GM12878 (cell line): Measurements from ENCODE around the gene RIMS3. TPM values are rescaled to one million over a fixed set of nuclear protein-coding genes. Genes with fewer than 3 reads are reported as not detected.

Source experiments
- ATAC-seq: fragments of 200-7000 bp; cut with Tn5 transposase; 3 replicates; pipeline ENCODE4 v1.9.1; 2020; ENCODE audit warnings: mild to moderate bottlenecking, moderate library complexity
- BruUV-seq: library from RNA; stranded (reverse); fragments of 400-500 nt; replicated peaks from 2 replicates; lab custom pipeline; 2021; lab: Mats Ljungman, UMichigan
- CTCF ChIA-PET: fragments of 300-600 bp; sonication (Branson Sonifier 250); formaldehyde crosslinking; extraction: SDS; loops from one replicate; lab custom pipeline; 2021; ENCODE audit warnings: inconsistent platforms; lab: Yijun Ruan, JAX
- POLR2A ChIA-PET: fragments of 350-600 bp; formaldehyde crosslinking; extraction: SDS; loops from one replicate; lab custom pipeline; 2021; ENCODE audit warnings: inconsistent platforms; lab: Charles Lee
- RAD21 ChIA-PET: fragments of 300-600 bp; sonication (Branson Sonifier 250); formaldehyde crosslinking; loops from one replicate; lab custom pipeline; 2023; ENCODE audit warnings: antibody characterized with exemption; ENCODE audit not compliant: unreplicated experiment; lab: Charles Lee
- SMC1A ChIA-PET: fragments of 300-600 bp; sonication (Branson Sonifier 250); formaldehyde crosslinking; loops from one replicate; lab custom pipeline; 2023; ENCODE audit not compliant: unreplicated experiment, uncharacterized antibody; lab: Charles Lee
- DNase-seq: peaks from one replicate; pipeline ENCODE4 v3.0.0-alpha.2; 2011; ENCODE audit warnings: low read depth, low spot score
- FAIRE-seq: peaks from 3 replicates; lab custom pipeline; 2011; peaks lifted over from hg19 to GRCh38; lab: Jason Lieb, UNC
- H2AFZ ChIP-seq: 2 replicates; pipeline ENCODE4 v1.6.0; 2011; ENCODE audit warnings: low read depth, low read length, control low read depth; ENCODE audit not compliant: control insufficient read depth
- H3K27ac ChIP-seq: 2 replicates; pipeline ENCODE4 v1.5.1; 2011; ENCODE audit warnings: control low read depth; ENCODE audit not compliant: control insufficient read depth, insufficient read depth
- H3K27me3 ChIP-seq, 2 experiments: replicated peaks in 1 of 2; 2 replicates each; pipeline versions ENCODE4 v1.6.0 to v1.6.1; 2011; ENCODE audit warnings: low read length in 1 of 2; ENCODE audit not compliant: control insufficient read depth in 2 of 2, insufficient read depth in 2 of 2
- H3K36me3 ChIP-seq, 2 experiments: 2 replicates each; pipeline ENCODE4 v1.5.1; 2011; ENCODE audit warnings: low read length in 1 of 2; ENCODE audit not compliant: control insufficient read depth in 2 of 2, insufficient read depth in 2 of 2
- H3K4me1 ChIP-seq: 2 replicates; pipeline ENCODE4 v1.6.1; 2011; ENCODE audit warnings: mild to moderate bottlenecking, low read length, moderate library complexity, mixed read lengths; ENCODE audit not compliant: control insufficient read depth, insufficient read depth
- H3K4me2 ChIP-seq: 2 replicates; pipeline ENCODE4 v1.6.0; 2011; ENCODE audit warnings: control low read depth; ENCODE audit not compliant: control insufficient read depth, insufficient read depth
- H3K4me3 ChIP-seq: fragments of 200-600 bp; sonication (generic); 2 replicates; pipeline ENCODE4 v1.5.1; 2016
- H3K79me2 ChIP-seq: 2 replicates; pipeline ENCODE4 v1.6.0; 2011; ENCODE audit warnings: low read length; ENCODE audit not compliant: control insufficient read depth, insufficient read depth
- H3K9ac ChIP-seq: 2 replicates; pipeline ENCODE4 v1.8.0; 2011; ENCODE audit warnings: low read length, control low read depth, mixed read lengths; ENCODE audit not compliant: control insufficient read depth, insufficient read depth
- H3K9me3 ChIP-seq: replicated peaks from 3 replicates; pipeline ENCODE4 v1.5.1; 2011; ENCODE audit warnings: mild to moderate bottlenecking, low read length; ENCODE audit not compliant: control insufficient read depth, insufficient read depth
- H4K20me1 ChIP-seq: 2 replicates; pipeline ENCODE4 v1.6.0; 2011; ENCODE audit not compliant: control insufficient read depth, insufficient read depth
- BHLHE40 ChIP-seq, 2 experiments: fragments of 450-650 bp in 1 of 2; IDR thresholded peaks; 2 replicates each; pipeline ENCODE4 v1.6.1; 2011 to 2017; ENCODE audit warnings: low read depth in 2 of 2, borderline replicate concordance in 1 of 2, improper control_type of control experiment in 1 of 2, low read length in 1 of 2, mild to moderate bottlenecking in 1 of 2
- FOS ChIP-seq: IDR thresholded peaks from 3 replicates; pipeline ENCODE4 v1.6.1; 2011; ENCODE audit warnings: borderline replicate concordance; ENCODE audit not compliant: insufficient read length; ENCODE audit errors: extremely low read depth
- HDAC6 ChIP-seq: fragments of 200-600 bp; sonication (generic); IDR thresholded peaks from one replicate; pipeline ENCODE4 v1.8.0; 2017; ENCODE audit warnings: antibody characterized with exemption; ENCODE audit not compliant: unreplicated experiment
- LARP7 ChIP-seq: fragments of 450-650 bp; IDR thresholded peaks from 2 replicates; pipeline ENCODE4 v1.6.1; 2017; ENCODE audit warnings: mild to moderate bottlenecking
- NRF1 ChIP-seq: conservative IDR thresholded peaks from 2 replicates; pipeline ENCODE4 v1.6.1; 2011; ENCODE audit warnings: mild to moderate bottlenecking, low read depth, low read length, improper control_type of control experiment
- STAT3 ChIP-seq: IDR thresholded peaks from 2 replicates; pipeline ENCODE4 v1.6.1; 2011; ENCODE audit warnings: low read depth, low read length, improper control_type of control experiment
- ZNF217 ChIP-seq: fragments of 450-650 bp; IDR thresholded peaks from 2 replicates; pipeline ENCODE4 v1.6.1; 2017; ENCODE audit warnings: antibody characterized with exemption, mild to moderate bottlenecking
- WGBS: methylation state at CpG from one replicate; pipeline ENCODE4 v1.1.6; 2016; ENCODE audit warnings: low lambda C conversion rate; ENCODE audit not compliant: insufficient replicate concordance, insufficient coverage; ENCODE audit errors: missing lambda C conversion rate; 5-methylcytosine and 5-hydroxymethylcytosine counted together
- in situ Hi-C: fragments of 300-500 bp; cut with MboI; formaldehyde crosslinking; loops from 9 replicates; pipeline ENCODE4 v1.14.3; 2018; ENCODE audit warnings: mixed read lengths
- intact Hi-C: fragments of 100-400 bp; cut with micrococcal nuclease; formaldehyde crosslinking; loops from one replicate; pipeline ENCODE4 v1.14.2; 2022; ENCODE audit not compliant: unreplicated experiment
- polyA plus RNA-seq, 11 experiments: library from polyadenylated mRNA; depleted of rRNA in 4 of 11; unstranded in 6 of 11; stranded (reverse) in 5 of 11; fragments of >200 nt; fragmentation: Nextera tagmentation in 4 of 11; fragmentation: Illumina TruSeq in 1 of 11; extraction: Ambion mirVana in 4 of 11; extraction: Trizol in 1 of 11; gene quantifications; 1 replicate in 1 of 11; 2 replicates in 10 of 11; pipeline versions ENCODE4 v1.2.1 to v1.2.3, GENCODE V29; 2011 to 2016; ENCODE audit warnings: inconsistent platforms in 2 of 11, missing spikeins in 2 of 11, low read depth in 1 of 11
- total RNA-seq, 4 experiments: library from RNA; depleted of rRNA in 3 of 4; stranded (reverse); fragments of >200 nt in 3 of 4; fragmentation: Illumina TruSeq in 1 of 4; extraction: Trizol in 1 of 4; gene quantifications; 2 replicates each; pipeline versions ENCODE4 v1.2.1 to v1.2.3, GENCODE V29; 2013 to 2021
- TF ChIP-seq, protein P1 (sequence below): IDR thresholded peaks from 2 replicates; pipeline ENCODE4 v1.6.1; 2011; ENCODE audit warnings: borderline replicate concordance, low read depth, mild to moderate bottlenecking, moderate library complexity, mixed read lengths, low read length; ENCODE audit not compliant: insufficient read depth; ENCODE audit errors: extremely low read length

Gene RIMS3
- total and polyA plus RNA-seq, 10 of the 15 experiments (the other 5 are each of a cell fraction or from before 2014, with no cell fraction given) = 0.02 to 4.7 (median 0.39) TPM

GRCh38 chr1:40620586-40621210 lies 44.8 kb downstream of the RIMS3 start:
- Histone ChIP-seq H3K4me3 (no peak overlapping the region), H3K36me3 (no peaks in the 10 kb centered on the region), H3K4me1 (no peaks in the 10 kb centered on the region), H3K9ac (no peak overlapping the region), H3K27ac (no peak overlapping the region), H3K9me3 (no peaks in the 10 kb centered on the region; the same call in 2 of the 3 replicates), H2AFZ (no peak overlapping the region), H3K79me2 (no peaks in the 10 kb centered on the region), H3K4me2 (no peak overlapping the region), H4K20me1 (no peaks in the 10 kb centered on the region), H3K27me3 (no peaks in the 10 kb centered on the region)
- ATAC-seq (no peak), DNase-seq (no peak), FAIRE-seq (no peak)
- SMC1A ChIA-PET = interaction anchor here (1.4 kb wide), 1 partner anchor 49 kb away, joined by 3 read pairs; no protein-coding TSS in a partner anchor
- intact Hi-C loops (no loop called here), in situ Hi-C loops (no loop called here)
- POLR2A ChIA-PET = no interaction called here
- RAD21 ChIA-PET = no interaction called here
- BruUV-seq = no TSS peak
- WGBS = 96% methylated on average over 3 of the region's 3 CpGs
- TF ChIP-seq, protein P1, sequence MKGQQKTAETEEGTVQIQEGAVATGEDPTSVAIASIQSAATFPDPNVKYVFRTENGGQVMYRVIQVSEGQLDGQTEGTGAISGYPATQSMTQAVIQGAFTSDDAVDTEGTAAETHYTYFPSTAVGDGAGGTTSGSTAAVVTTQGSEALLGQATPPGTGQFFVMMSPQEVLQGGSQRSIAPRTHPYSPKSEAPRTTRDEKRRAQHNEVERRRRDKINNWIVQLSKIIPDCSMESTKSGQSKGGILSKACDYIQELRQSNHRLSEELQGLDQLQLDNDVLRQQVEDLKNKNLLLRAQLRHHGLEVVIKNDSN = no peak
- no peak for TF ChIP-seq ZNF217
- TF ChIP-seq LARP7 = no peak
- no peak for TF ChIP-seq STAT3
- TF ChIP-seq FOS = no peak
- no peak for TF ChIP-seq BHLHE40 (IDR thresholded peaks at IDR 0.05; ENCODE audit: borderline replicate concordance in 1 of 2, low read depth in 2 of 2, low read length in 1 of 2)
- TF ChIP-seq HDAC6 = no peak
- no peak for TF ChIP-seq NRF1
- TF ChIP-seq, all 136 proteins: peak for 0
- CTCF ChIA-PET = interaction anchor here (1.3 kb wide), 2 partner anchors 8 to 332 kb away, joined by 3 to 4 read pairs; no protein-coding TSS in a partner anchor
